ENCODE measurements around the gene DDR2. TPM values are rescaled to one million over a fixed set of nuclear protein-coding genes. Genes with fewer than 3 reads are reported as not detected.
"Not testable (repeated sequence)": the region's sequence is repeated elsewhere in the genome, so short reads cannot be mapped to it uniquely, and the experiment has no call there.

Gene DDR2
- total RNA-seq, 4 donors from 2014 or later: 165 to 241 (median 199) TPM

- no peaks in the 10 kb centered on the region for H3K9me3 ChIP-seq
- WGBS, 2 donors (ENCODE audit: low coverage in 1 of 2): 80 to 83% methylated on average over 2 to 5 of the region's 7 CpGs
- H3K4me3 ChIP-seq: no peak overlapping the region
- H3K36me3 ChIP-seq: no peaks in the 10 kb centered on the region
- H3K27ac ChIP-seq: no peak overlapping the region
- H3K4me1 ChIP-seq: peaks cover 0 to 44% (median 0%) of the 10 kb centered on the region in 3 donors
- no peaks in the 10 kb centered on the region for H3K27me3 ChIP-seq
- ATAC-seq: no peak
- TF ChIP-seq EP300 (IDR thresholded peaks at IDR 0.05): no peak
- no peak for TF ChIP-seq POLR2AphosphoS5 (IDR thresholded peaks at IDR 0.05)
- TF ChIP-seq CTCF (IDR thresholded peaks at IDR 0.05): no peak
Observed at GRCh38 chr1:162725301-162725837, 93.1 kb downstream of the DDR2 start.

GRCh38 chr1:162726555-162726954 is 94.3 kb downstream of the DDR2 start:
- no peak for ATAC-seq
- Histone ChIP-seq H3K4me1 (peaks cover 0 to 45% (median under 1%) of the 10 kb centered on the region in 3 donors), H3K36me3 (no peaks in the 10 kb centered on the region), H3K27ac (peak overlapping the region in 2 of 4 donors; percentile 26 to 35), H3K9me3 (no peaks in the 10 kb centered on the region), H3K27me3 (no peaks in the 10 kb centered on the region), H3K4me3 (no peak overlapping the region)
- 71 to 94% methylated on average over 2 to 3 of the region's 3 CpGs for WGBS, 2 donors (ENCODE audit: low coverage in 1 of 2)
- TF ChIP-seq EP300 (IDR thresholded peaks at IDR 0.05) (no peak), POLR2A (IDR thresholded peaks at IDR 0.05) (no peak)

GRCh38 chr1:162727493-162727892 is 95.2 kb downstream of the DDR2 start:
- not testable (repeated sequence) for ATAC-seq, H3K36me3 ChIP-seq, H3K9me3 ChIP-seq, H3K4me3 ChIP-seq, H3K27me3 ChIP-seq, H3K27ac ChIP-seq
- H3K4me1 ChIP-seq: peaks cover 7 to 47% (median 10%) of the 10 kb centered on the region in 3 donors
- WGBS, 2 donors (ENCODE audit: low coverage in 1 of 2): no CpG with 5 or more reads among the region's 1 CpG

- no peak for TF ChIP-seq POLR2AphosphoS5 (IDR thresholded peaks at IDR 0.05)
- no peak for TF ChIP-seq CTCF (IDR thresholded peaks at IDR 0.05)
- TF ChIP-seq EP300 (IDR thresholded peaks at IDR 0.05): no peak
- TF ChIP-seq POLR2A (IDR thresholded peaks at IDR 0.05): no peak
- Histone ChIP-seq H3K4me1 (peaks cover 13 to 53% (median 14%) of the 10 kb centered on the region in 3 donors), H3K27me3 (no peaks in the 10 kb centered on the region), H3K27ac (peak overlapping the region in 2 of 4 donors; percentile 9 to 29), H3K9me3 (no peaks in the 10 kb centered on the region), H3K4me3 (no peak overlapping the region), H3K36me3 (no peaks in the 10 kb centered on the region)
- ATAC-seq: no peak
- whole genome bisulfite sequencing, 2 donors (ENCODE audit: low coverage in 1 of 2): 92 to 94% methylated on average over 2 of the region's 2 CpGs
Observed at GRCh38 chr1:162728573-162728972, 96.3 kb downstream of the DDR2 start.

GRCh38 chr1:162729195-162729774 is 97.0 kb downstream of the DDR2 start:
- not testable (repeated sequence) for H3K4me3 ChIP-seq, H3K27ac ChIP-seq, H3K36me3 ChIP-seq, H3K27me3 ChIP-seq, ATAC-seq, H3K9me3 ChIP-seq
- peaks cover 13 to 53% (median 14%) of the 10 kb centered on the region in 3 donors for H3K4me1 ChIP-seq
- no CpG with 5 or more reads among the region's 1 CpG for WGBS, 2 donors (ENCODE audit: low coverage in 1 of 2)

- Histone ChIP-seq H3K9me3 (no peaks in the 10 kb centered on the region), H3K27ac (peak overlapping the region; percentile 16 to 66 (median 58)), H3K4me3 (no peak overlapping the region), H3K4me1 (peaks cover 13 to 64% (median 18%) of the 10 kb centered on the region in 3 donors), H3K27me3 (no peaks in the 10 kb centered on the region), H3K36me3 (no peaks in the 10 kb centered on the region)
- ATAC-seq: no peak
- TF ChIP-seq POLR2AphosphoS5 (IDR thresholded peaks at IDR 0.05) (no peak), POLR2A (IDR thresholded peaks at IDR 0.05) (no peak), EP300 (IDR thresholded peaks at IDR 0.05) (no peak), CTCF (IDR thresholded peaks at IDR 0.05) (no peak)
Observed at GRCh38 chr1:162732094-162732493, 99.8 kb downstream of the DDR2 start.
